K562 (cell line): ENCODE results near the gene CCDC174. TPM values are rescaled to one million over a fixed set of nuclear protein-coding genes. Genes with fewer than 3 reads are reported as not detected.
A peak's percentile ranks its signal among the peaks of the same experiment; 100 is the strongest.

Experiments
- BCOR ChIP-seq: fragments of 450-650 bp; IDR thresholded peaks from 2 replicates; pipeline ENCODE4 v1.6.1; 2016
- DLX4 ChIP-seq: fragments of 250-450 bp; sonication (Bioruptor Pico); IDR thresholded peaks from 2 replicates; pipeline ENCODE4 v1.6.1; 2021; ENCODE audit warnings: mild to moderate bottlenecking
- ILF3 ChIP-seq: fragments of 450-650 bp; IDR thresholded peaks from 2 replicates; pipeline ENCODE4 v1.6.1; 2018; ENCODE audit warnings: antibody characterized with exemption, mild to moderate bottlenecking, moderate library complexity, borderline replicate concordance
- MGA ChIP-seq: fragments of 450-650 bp; IDR thresholded peaks from 2 replicates; pipeline ENCODE4 v1.6.1; 2016; ENCODE audit warnings: mild to moderate bottlenecking, moderate library complexity
- RBM25 ChIP-seq: fragments of 200-400 bp; formaldehyde crosslinking; IDR thresholded peaks from 2 replicates; pipeline ENCODE4 v1.6.1; 2018; ENCODE audit warnings: low read length, low read depth, moderate library complexity; ENCODE audit not compliant: severe bottlenecking
- RUNX1 ChIP-seq: sonication (generic); IDR thresholded peaks from 2 replicates; pipeline ENCODE4 v1.6.1; 2016; ENCODE audit warnings: antibody characterized with exemption, low read depth
- THAP7 ChIP-seq: fragments of 250-450 bp; sonication (Bioruptor Pico); IDR thresholded peaks from 2 replicates; pipeline ENCODE4 v1.5.0; 2021
- USF1 ChIP-seq: sonication (generic); formaldehyde crosslinking; IDR thresholded peaks from 2 replicates; pipeline ENCODE4 v1.9.0; 2022; ENCODE audit warnings: mild to moderate bottlenecking, missing genetic modification reagents
- ZBTB8A ChIP-seq: fragments of 450-650 bp; IDR thresholded peaks from 2 replicates; pipeline ENCODE4 v1.6.1; 2018; ENCODE audit warnings: mild to moderate bottlenecking, moderate library complexity; ENCODE audit not compliant: partially characterized antibody
- ZSCAN32 ChIP-seq: fragments of 450-650 bp; formaldehyde crosslinking; IDR thresholded peaks from 2 replicates; pipeline ENCODE4 v1.4.0; 2020; ENCODE audit warnings: mild to moderate bottlenecking, moderate library complexity
- polyA plus RNA-seq, 8 experiments: library from polyadenylated mRNA; depleted of rRNA in 4 of 8; stranded (reverse) in 5 of 8; unstranded in 3 of 8; fragments of >200 nt; fragmentation: Nextera tagmentation in 2 of 8; fragmentation: Illumina TruSeq in 1 of 8; extraction: Ambion mirVana in 2 of 8; extraction: Trizol in 1 of 8; gene quantifications; 2 replicates each; pipeline versions ENCODE4 v1.2.1 to v1.2.3, GENCODE V29; 2011 to 2014; ENCODE audit warnings: inconsistent platforms in 1 of 8, missing spikeins in 1 of 8
- total RNA-seq, 7 experiments: library from RNA; depleted of rRNA in 6 of 7; stranded (reverse); fragments of >200 nt in 6 of 7; fragmentation: Illumina TruSeq in 2 of 7; extraction: Trizol in 2 of 7; gene quantifications; 2 replicates each; pipeline versions ENCODE4 v1.2.1 to v1.2.3, GENCODE V29; 2011 to 2021; ENCODE audit warnings: low replicate concordance in 1 of 7

Gene CCDC174
- total and polyA plus RNA-seq, 9 of the 15 experiments (the other 6 are each of a cell fraction or from before 2014, with no cell fraction given): 7.4 to 41.0 (median 28.5) TPM

GRCh38 chr3:14646131-14646573, 5.4 kb upstream of the CCDC174 start (continued):
- no peak for TF ChIP-seq MGA
- 0 out of 2 replicates have a peak, but pooled peaks have one; percentile 32 for TF ChIP-seq ZSCAN32
- TF ChIP-seq USF1 (CRISPR knock-in tag): no peak
- no peak for TF ChIP-seq ZBTB8A
- no peak for TF ChIP-seq RUNX1
- no peak for TF ChIP-seq RBM25
- TF ChIP-seq BCOR: no peak
- no peak for TF ChIP-seq ILF3
- no peak for TF ChIP-seq THAP7 (CRISPR knock-in tag)
- no peak for TF ChIP-seq DLX4 (CRISPR knock-in tag)
